ENCODE data around the gene KRTAP1-5.

DNA sequence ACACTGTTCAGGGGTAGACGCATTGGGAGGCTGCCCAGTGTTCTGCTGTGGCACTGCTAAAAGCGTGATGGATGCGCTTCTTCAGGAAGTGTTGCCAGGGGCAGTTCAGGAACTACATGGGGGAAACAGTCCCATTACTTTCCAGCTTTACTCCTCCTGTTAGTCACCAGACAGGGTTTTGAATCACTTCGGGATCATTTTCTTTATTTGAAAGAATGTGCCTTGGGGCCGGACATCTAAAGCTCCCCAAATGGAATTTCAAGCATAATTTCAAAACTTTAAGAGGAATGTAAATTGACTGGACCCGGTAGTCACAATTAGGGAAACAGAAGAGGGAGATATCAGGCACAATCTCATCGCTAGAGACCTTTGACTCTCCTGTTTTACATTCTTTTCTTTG, 21.4 kb upstream of the KRTAP1-5 start:
- TF ChIP-seq EZH2 (IDR thresholded peaks at IDR 0.05; ENCODE audit: borderline replicate concordance, insufficient read depth, low read depth, low read length, poor library complexity, severe bottlenecking) = no peak
- TF ChIP-seq, protein P1, sequence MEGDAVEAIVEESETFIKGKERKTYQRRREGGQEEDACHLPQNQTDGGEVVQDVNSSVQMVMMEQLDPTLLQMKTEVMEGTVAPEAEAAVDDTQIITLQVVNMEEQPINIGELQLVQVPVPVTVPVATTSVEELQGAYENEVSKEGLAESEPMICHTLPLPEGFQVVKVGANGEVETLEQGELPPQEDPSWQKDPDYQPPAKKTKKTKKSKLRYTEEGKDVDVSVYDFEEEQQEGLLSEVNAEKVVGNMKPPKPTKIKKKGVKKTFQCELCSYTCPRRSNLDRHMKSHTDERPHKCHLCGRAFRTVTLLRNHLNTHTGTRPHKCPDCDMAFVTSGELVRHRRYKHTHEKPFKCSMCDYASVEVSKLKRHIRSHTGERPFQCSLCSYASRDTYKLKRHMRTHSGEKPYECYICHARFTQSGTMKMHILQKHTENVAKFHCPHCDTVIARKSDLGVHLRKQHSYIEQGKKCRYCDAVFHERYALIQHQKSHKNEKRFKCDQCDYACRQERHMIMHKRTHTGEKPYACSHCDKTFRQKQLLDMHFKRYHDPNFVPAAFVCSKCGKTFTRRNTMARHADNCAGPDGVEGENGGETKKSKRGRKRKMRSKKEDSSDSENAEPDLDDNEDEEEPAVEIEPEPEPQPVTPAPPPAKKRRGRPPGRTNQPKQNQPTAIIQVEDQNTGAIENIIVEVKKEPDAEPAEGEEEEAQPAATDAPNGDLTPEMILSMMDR (IDR thresholded peaks at IDR 0.05) = no peak

Measured in B cell (primary cell).